Measurements from ENCODE around the gene CAPN5. TPM values are rescaled to one million over a fixed set of nuclear protein-coding genes. Genes with fewer than 3 reads are reported as not detected.

Gene CAPN5
- polyA plus RNA-seq, 3 donors from 2014 or later = 1.6 to 18.8 (median 6.1) TPM

Other genes starting within 250 kb of the CAPN5 start
- gene ACER3, start 206.1 kb upstream of the CAPN5 start, polyA plus RNA-seq = 1 to 10 TPM; 3.3 to 8.4 (median 5.3) TPM
- not detected for gene B3GNT6, start 32.6 kb upstream of the CAPN5 start, polyA plus RNA-seq
- gene OMP, start 35.9 kb downstream of the CAPN5 start, polyA plus RNA-seq = not detected
- under 1 TPM in 2 of 3 donors, not detected in 1; 0.21 to 0.45 TPM for gene MYO7A, start 61.3 kb downstream of the CAPN5 start, polyA plus RNA-seq
- gene GDPD4, start 234.7 kb downstream of the CAPN5 start, polyA plus RNA-seq = not detected

Measured in immature natural killer cell (primary cell).